B cell (primary cell): Measurements from ENCODE around the gene ANKRD37. TPM values are rescaled to one million over a fixed set of nuclear protein-coding genes. Genes with fewer than 3 reads are reported as not detected.

Source experiments
- ATAC-seq: fragments of 200-7000 bp; cut with Tn5 transposase; one replicate; pipeline ENCODE4 v1.10.0; 2021; ENCODE audit warnings: low read depth, mild to moderate bottlenecking, moderate number of reproducible peaks, moderate library complexity
- CTCF ChIA-PET: fragments of 350-600 bp; sonication (Branson Sonifier 250); formaldehyde crosslinking; loops from one replicate; lab custom pipeline; 2021; ENCODE audit warnings: antibody characterized with exemption, inconsistent platforms; lab: Charles Lee
- POLR2A ChIA-PET: fragments of 350-600 bp; sonication (Branson Sonifier 250); formaldehyde crosslinking; loops from one replicate; lab custom pipeline; 2021; ENCODE audit warnings: antibody characterized with exemption; lab: Charles Lee
- DNase-seq: peaks from one replicate; pipeline ENCODE4 v3.0.0; 2013
- H2AFZ ChIP-seq: 2 replicates; pipeline ENCODE4 v1.6.1; 2012; ENCODE audit warnings: mild to moderate bottlenecking, low read depth, low read length; ENCODE audit not compliant: insufficient read depth, poor library complexity, severe bottlenecking
- H3K27ac ChIP-seq, 2 donors: 1 replicate in 1 of 2; 2 replicates in 1 of 2; pipeline ENCODE4 v1.5.1; 2012 to 2013; ENCODE audit warnings: low read length in 2 of 2, mild to moderate bottlenecking in 2 of 2, moderate library complexity in 1 of 2
- H3K27me3 ChIP-seq, 4 experiments: fragments of 200-600 bp in 1 of 4; sonication (generic) in 1 of 4; replicated peaks in 1 of 4; 1 replicate in 2 of 4; 2 replicates in 2 of 4; pipeline versions ENCODE4 v1.6.1 to v1.7.0; 2013 to 2016; ENCODE audit warnings: low read length in 3 of 4, mild to moderate bottlenecking in 2 of 4, mixed read lengths in 1 of 4, moderate library complexity in 1 of 4; ENCODE audit not compliant: insufficient read depth in 4 of 4, control insufficient read depth in 3 of 4; ENCODE audit errors: control extremely low read depth in 1 of 4
- H3K36me3 ChIP-seq, 2 experiments: replicated peaks in 1 of 2; 1 replicate in 1 of 2; 2 replicates in 1 of 2; pipeline versions ENCODE4 v1.6.1 to v1.7.1; 2013; ENCODE audit warnings: low read length in 1 of 2; ENCODE audit not compliant: insufficient read depth in 2 of 2, control insufficient read depth in 1 of 2; ENCODE audit errors: control extremely low read depth in 1 of 2, extremely low read depth in 1 of 2
- H3K4me1 ChIP-seq, 2 donors: fragments of 200-600 bp in 1 of 2; sonication (generic) in 1 of 2; 1 replicate in 1 of 2; 2 replicates in 1 of 2; pipeline versions ENCODE4 v1.5.1 to v1.6.1; 2013 to 2017; ENCODE audit warnings: low read length in 2 of 2; ENCODE audit not compliant: control insufficient read depth in 2 of 2, insufficient read depth in 2 of 2
- H3K4me2 ChIP-seq: replicated peaks from 2 replicates; pipeline ENCODE3; 2012; ENCODE audit warnings: mild to moderate bottlenecking, low read depth, low read length; ENCODE audit not compliant: poor library complexity, severe bottlenecking
- H3K4me3 ChIP-seq, 5 experiments: fragments of 200-600 bp in 1 of 5; sonication (generic) in 1 of 5; 1 replicate in 3 of 5; 2 replicates in 2 of 5; pipeline versions ENCODE4 v1.5.1 to v1.7.0; 2011 to 2016; ENCODE audit warnings: low read length in 4 of 5, mild to moderate bottlenecking in 4 of 5, low read depth in 2 of 5, control low read depth in 1 of 5, moderate library complexity in 1 of 5; ENCODE audit not compliant: insufficient read depth in 1 of 5; ENCODE audit errors: control extremely low read depth in 1 of 5, extremely low read depth in 1 of 5
- H3K79me2 ChIP-seq: fragments of 200-600 bp; sonication (generic); one replicate; pipeline ENCODE4 v1.6.0; 2016; ENCODE audit warnings: low read length; ENCODE audit not compliant: control insufficient read depth, insufficient read depth
- H3K9ac ChIP-seq: fragments of 200-600 bp; sonication (generic); 2 replicates; pipeline ENCODE4 v1.6.1; 2017; ENCODE audit warnings: mild to moderate bottlenecking, low read length, moderate library complexity
- H3K9me3 ChIP-seq, 3 donors: one replicate each; pipeline versions ENCODE4 v1.6.1 to v1.7.1; 2013; ENCODE audit warnings: low read length in 2 of 3; ENCODE audit not compliant: control insufficient read depth in 2 of 3, insufficient read depth in 1 of 3; ENCODE audit errors: control extremely low read depth in 1 of 3
- H4K20me1 ChIP-seq: 2 replicates; pipeline ENCODE4 v1.6.0; 2012; ENCODE audit warnings: mild to moderate bottlenecking, low read length; ENCODE audit not compliant: insufficient read depth, control insufficient read depth, poor library complexity, severe bottlenecking
- H3K27ac Mint-ChIP-seq: one replicate; pipeline ENCODE4 v1.8.0; 2021; ENCODE audit warnings: mixed read lengths
- H3K27me3 Mint-ChIP-seq: one replicate; pipeline ENCODE4 v1.8.0; 2021; ENCODE audit warnings: mixed read lengths
- H3K4me1 Mint-ChIP-seq: one replicate; pipeline ENCODE4 v1.8.0; 2021; ENCODE audit warnings: mixed read lengths
- H3K4me3 Mint-ChIP-seq: one replicate; pipeline ENCODE4 v1.8.0; 2021; ENCODE audit warnings: mixed read lengths
- H3K9me3 Mint-ChIP-seq: one replicate; pipeline ENCODE4 v1.8.0; 2022; ENCODE audit warnings: mixed read lengths; ENCODE audit not compliant: insufficient read depth
- CTCF ChIP-seq: fragments of 200-600 bp; IDR thresholded peaks from one replicate; pipeline ENCODE4 v1.8.0; 2022; ENCODE audit warnings: antibody characterized with exemption, mild to moderate bottlenecking
- EZH2 ChIP-seq: IDR thresholded peaks from 2 replicates; pipeline ENCODE4 v1.6.1; 2012; ENCODE audit warnings: borderline replicate concordance, low read depth, mild to moderate bottlenecking, moderate library complexity, low read length; ENCODE audit not compliant: insufficient read depth, poor library complexity, severe bottlenecking
- WGBS: methylation state at CpG from one replicate; pipeline ENCODE4 v1.1.5; 2013; ENCODE audit warnings: missing lambda C conversion rate; ENCODE audit not compliant: insufficient coverage; 5-methylcytosine and 5-hydroxymethylcytosine counted together
- intact Hi-C: fragments of 100-400 bp; cut with micrococcal nuclease; formaldehyde crosslinking; loops from one replicate; pipeline ENCODE4 v1.10.0; 2022
- polyA plus RNA-seq: library from polyadenylated mRNA; depleted of rRNA; stranded (reverse); fragments of >200 nt; gene quantifications from 2 replicates; pipeline ENCODE4 v1.2.3, GENCODE V29; 2012
- total RNA-seq, 2 donors: library from RNA; stranded (reverse); fragments of 120-200 nt in 1 of 2; gene quantifications; 1 replicate in 1 of 2; 2 replicates in 1 of 2; pipeline versions ENCODE4 v1.2.3 to v1.2.4, GENCODE V29; 2013 to 2022

The ANKRD37 gene
- total and polyA plus RNA-seq, 2 donors (not counting 1 experiment from before 2014, with no cell fraction given) = 29.6 to 30.6 TPM

- DNase-seq = no peak
- intact Hi-C loops = loop anchor here (5.0 kb wide), 1 partner anchor 36 kb away; no protein-coding TSS in a partner anchor
- Histone ChIP-seq H3K4me2 (no peak overlapping the region), H3K36me3 (peaks cover 0 to 53% of the 10 kb centered on the region in 2 experiments), H3K9ac (no peak overlapping the region), H2AFZ (no peak overlapping the region), H3K9me3 (no peaks in the 10 kb centered on the region), H3K27me3 (no peaks in the 10 kb centered on the region), H3K4me3 (no peak overlapping the region), H3K4me1 (no peaks in the 10 kb centered on the region), H4K20me1 (no peaks in the 10 kb centered on the region), H3K27ac (no peak overlapping the region), H3K79me2 (no peaks in the 10 kb centered on the region)
- Mint-ChIP-seq H3K4me1 (peaks cover 8% of the 10 kb centered on the region), H3K27ac (no peak overlapping the region), H3K27me3 (no peaks in the 10 kb centered on the region), H3K9me3 (no peaks in the 10 kb centered on the region), H3K4me3 (no peak overlapping the region)
- TF ChIP-seq CTCF (no peak), EZH2 (no peak)
- 100% methylated on average over 2 of the region's 7 CpGs for WGBS
- ATAC-seq = no peak
- ChIA-PET POLR2A (no interaction called here), CTCF (no interaction called here)
These were observed 38.8 kb upstream of the ANKRD37 start for GRCh38 chr4:185357733-185358440.

GRCh38 chr4:185358514-185358913, 38.1 kb upstream of the ANKRD37 start:
- H3K79me2 ChIP-seq = no peaks in the 10 kb centered on the region
- H4K20me1 ChIP-seq = no peaks in the 10 kb centered on the region
- Mint-ChIP-seq H3K27me3 (no peaks in the 10 kb centered on the region), H3K27ac (no peak overlapping the region), H3K4me3 (no peak overlapping the region), H3K4me1 (peaks cover 8% of the 10 kb centered on the region), H3K9me3 (no peaks in the 10 kb centered on the region)
- H3K36me3 ChIP-seq = peaks cover 3 to 48% of the 10 kb centered on the region in 2 experiments
- H3K4me1 ChIP-seq = no peaks in the 10 kb centered on the region
- H3K27ac ChIP-seq = no peak overlapping the region
- TF ChIP-seq EZH2 (no peak), CTCF (no peak)
- ATAC-seq = no peak
- no peak overlapping the region for H3K4me2 ChIP-seq
- ChIA-PET CTCF (no interaction called here), POLR2A (no interaction called here)
- H3K4me3 ChIP-seq = no peak overlapping the region
- H2AFZ ChIP-seq = no peak overlapping the region
- intact Hi-C loops = loop anchor here (5.0 kb wide), 1 partner anchor 36 kb away; no protein-coding TSS in a partner anchor
- DNase-seq = peak; percentile 21
- 38% methylated on average over 2 of the region's 4 CpGs for WGBS
- H3K9ac ChIP-seq = no peak overlapping the region
- no peaks in the 10 kb centered on the region for H3K27me3 ChIP-seq
- H3K9me3 ChIP-seq = no peaks in the 10 kb centered on the region
